ENCODE measurements around the gene COL5A1.
A peak's percentile ranks its signal among the peaks of the same experiment; 100 is the strongest.

Gene COL5A1

DNA sequence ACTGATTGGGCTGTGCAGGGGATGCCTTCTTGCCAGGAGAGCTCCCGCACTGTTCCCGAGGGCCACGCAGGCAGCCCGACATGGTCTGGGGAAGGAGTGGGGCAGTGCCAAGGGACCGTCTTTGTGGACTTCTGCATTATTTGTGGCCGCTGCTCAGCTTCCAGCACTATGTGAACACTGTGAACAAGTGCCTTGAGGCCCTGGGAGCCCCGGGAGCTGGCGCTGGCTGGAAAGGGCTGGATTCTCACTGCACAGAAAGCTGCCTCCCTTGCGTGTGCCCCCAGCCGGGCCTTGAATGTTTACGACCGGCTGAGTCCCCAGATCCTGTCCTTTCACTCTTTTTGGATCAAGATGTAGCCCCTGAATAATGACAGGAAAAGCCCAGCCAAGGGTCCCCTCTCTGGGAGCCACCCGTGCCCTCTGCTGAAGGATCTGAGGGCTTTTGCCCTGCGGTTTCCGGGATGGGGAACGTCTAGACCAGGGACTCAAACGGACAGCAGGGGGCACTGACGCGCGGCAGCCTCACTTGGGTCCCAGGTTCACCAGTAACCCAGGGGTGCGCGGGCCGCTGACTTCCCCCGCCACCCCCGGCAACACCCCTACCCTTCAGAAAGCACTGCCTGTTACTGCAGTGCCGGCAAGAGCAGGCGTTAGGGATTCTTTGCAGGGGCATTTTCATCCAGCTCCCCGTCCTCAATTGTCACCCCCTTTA is 140.1 kb downstream of the COL5A1 start:
- DNase-seq (ENCODE audit: extremely low read depth, low read depth), result no peak
- TF ChIP-seq, protein P1, sequence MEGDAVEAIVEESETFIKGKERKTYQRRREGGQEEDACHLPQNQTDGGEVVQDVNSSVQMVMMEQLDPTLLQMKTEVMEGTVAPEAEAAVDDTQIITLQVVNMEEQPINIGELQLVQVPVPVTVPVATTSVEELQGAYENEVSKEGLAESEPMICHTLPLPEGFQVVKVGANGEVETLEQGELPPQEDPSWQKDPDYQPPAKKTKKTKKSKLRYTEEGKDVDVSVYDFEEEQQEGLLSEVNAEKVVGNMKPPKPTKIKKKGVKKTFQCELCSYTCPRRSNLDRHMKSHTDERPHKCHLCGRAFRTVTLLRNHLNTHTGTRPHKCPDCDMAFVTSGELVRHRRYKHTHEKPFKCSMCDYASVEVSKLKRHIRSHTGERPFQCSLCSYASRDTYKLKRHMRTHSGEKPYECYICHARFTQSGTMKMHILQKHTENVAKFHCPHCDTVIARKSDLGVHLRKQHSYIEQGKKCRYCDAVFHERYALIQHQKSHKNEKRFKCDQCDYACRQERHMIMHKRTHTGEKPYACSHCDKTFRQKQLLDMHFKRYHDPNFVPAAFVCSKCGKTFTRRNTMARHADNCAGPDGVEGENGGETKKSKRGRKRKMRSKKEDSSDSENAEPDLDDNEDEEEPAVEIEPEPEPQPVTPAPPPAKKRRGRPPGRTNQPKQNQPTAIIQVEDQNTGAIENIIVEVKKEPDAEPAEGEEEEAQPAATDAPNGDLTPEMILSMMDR (IDR thresholded peaks at IDR 0.05; ENCODE audit: low read depth, low read length), result peak; percentile 30

DNA sequence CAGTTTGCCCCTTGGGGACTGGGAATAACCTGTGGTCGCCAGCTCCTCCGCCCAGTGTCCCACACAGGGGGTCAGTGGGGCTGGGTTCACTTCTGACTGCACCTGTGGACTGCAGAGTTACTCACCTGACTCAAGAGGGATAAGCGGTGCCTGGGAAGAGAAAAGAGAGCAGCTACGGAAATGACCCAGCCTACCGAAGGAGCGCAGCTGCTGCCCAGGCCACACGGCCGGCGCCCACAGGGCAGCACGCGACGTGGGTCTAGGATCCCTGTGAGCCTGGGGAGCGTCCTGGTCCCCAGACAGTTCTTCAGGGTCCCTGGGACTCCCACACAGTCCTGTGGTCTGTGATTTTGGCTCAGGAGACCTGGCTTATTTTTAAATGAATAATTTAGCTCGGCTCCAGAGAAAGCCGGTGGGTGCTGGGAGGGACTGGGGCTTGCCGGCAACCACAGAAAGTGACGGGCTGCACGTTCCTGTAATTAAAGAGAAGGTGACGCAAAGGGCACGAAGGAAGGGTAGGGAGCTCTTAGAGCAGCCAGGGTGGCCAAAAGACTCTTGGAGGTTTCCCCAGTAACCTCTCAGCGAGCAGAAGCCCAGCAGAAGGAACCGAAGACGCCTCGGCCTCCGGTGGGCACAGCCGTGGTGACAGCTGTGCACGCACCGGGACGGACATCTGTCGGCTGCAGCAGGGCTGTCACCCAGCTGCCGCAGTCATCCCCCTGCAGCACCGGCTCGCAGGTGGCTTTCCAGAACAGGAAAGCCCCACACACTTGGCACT is 141.5 kb downstream of the COL5A1 start:
- no peak for DNase-seq (ENCODE audit: extremely low read depth, low read depth)
- TF ChIP-seq, protein P1 (IDR thresholded peaks at IDR 0.05; ENCODE audit: low read depth, low read length), result no peak

DNA sequence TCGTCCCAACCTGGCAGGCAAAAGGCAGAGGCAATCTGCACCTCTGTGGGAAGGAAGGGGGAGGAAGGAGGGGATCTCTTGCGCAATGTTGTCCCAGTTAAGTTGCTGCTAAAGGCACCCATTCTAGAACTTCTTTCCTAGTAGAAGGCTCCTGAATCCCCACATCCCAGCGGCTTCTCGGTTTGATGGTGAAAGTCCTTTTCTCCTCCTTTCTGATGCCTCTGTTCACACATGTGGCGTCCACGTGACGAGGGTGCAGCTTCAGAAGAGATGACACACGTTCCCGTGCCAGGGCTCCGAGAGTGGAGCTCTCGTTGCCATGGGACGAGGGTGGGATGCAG is 142.1 kb downstream of the COL5A1 start:
- TF ChIP-seq, protein P1 (IDR thresholded peaks at IDR 0.05; ENCODE audit: low read depth, low read length), result no peak
- no peak for DNase-seq (ENCODE audit: extremely low read depth, low read depth)

DNA sequence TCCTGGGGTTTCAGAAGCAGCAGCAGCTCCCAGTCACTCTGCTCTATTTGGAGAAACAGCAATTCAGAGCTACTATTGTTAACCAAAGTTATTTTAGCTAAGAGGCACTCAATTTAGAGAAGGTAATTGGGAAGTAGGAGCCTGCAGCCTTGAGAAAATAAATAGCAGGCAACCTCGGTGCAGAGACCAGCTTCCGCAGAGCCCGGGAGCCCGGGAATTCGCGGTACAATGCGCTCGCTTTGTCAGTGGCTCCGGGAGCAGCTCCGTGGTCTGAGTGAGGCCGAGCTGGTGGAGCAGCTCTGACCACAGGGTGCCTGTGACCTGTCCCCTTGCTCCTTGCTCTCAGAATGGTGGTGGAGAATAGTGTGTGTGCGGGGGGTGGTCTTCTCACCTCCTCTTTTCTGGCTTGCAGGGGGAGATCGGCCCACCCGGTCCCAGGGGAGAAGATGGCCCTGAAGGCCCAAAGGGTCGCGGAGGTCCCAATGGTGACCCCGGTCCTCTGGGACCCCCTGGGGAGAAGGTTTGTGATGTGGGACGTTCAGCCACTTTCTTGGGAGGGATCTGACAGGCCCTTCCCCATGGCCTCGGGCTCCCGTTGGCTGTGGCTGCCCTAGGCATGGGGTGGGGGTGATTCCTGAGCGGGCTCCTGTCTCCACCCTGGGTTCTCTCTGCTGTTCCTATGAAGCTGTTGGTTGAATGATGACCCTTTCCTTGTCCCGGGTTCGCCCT is 143.1 kb downstream of the COL5A1 start:
- TF ChIP-seq, protein P1 (IDR thresholded peaks at IDR 0.05; ENCODE audit: low read depth, low read length), result no peak
- DNase-seq (ENCODE audit: extremely low read depth, low read depth), result no peak

DNA sequence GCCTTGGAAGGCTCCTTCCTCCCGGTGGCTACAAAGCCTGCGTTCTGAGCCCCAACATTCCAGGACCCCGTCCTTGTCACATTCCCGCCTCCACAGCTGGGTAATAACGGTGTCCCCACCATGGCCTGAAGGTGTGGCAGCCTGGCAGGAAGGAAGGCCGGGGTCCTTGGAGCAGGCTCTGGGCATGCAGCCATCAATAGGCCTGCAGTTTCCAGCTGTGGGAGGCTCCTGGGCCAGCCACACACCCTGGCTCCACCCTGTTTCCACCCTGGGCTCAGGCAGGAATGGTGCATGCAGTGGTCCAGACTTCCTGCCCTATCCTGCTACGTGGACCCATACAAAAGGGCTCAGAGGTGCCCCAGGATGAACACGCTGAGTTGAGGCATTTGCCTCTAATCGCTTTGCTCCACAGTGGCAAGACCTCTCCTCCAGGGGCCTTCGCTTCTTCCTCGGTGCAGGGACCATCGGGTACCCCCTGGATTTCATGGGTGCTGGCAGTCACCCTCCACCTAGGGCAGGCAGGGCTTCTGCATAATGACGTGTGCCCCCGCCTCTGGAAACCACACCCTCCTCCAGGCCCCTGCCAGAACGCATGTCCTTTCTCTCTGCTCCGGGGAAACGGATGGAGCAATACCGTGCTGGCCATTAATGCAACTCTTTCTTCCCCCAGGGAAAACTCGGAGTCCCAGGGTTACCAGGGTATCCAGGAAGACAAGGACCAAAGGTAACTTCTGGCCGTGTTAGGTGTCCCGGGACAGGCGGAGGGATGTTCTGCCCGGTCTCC is 143.9 kb downstream of the COL5A1 start:
- no peak for DNase-seq (ENCODE audit: extremely low read depth, low read depth)
- TF ChIP-seq, protein P1 (IDR thresholded peaks at IDR 0.05; ENCODE audit: low read depth, low read length), result no peak

DNA sequence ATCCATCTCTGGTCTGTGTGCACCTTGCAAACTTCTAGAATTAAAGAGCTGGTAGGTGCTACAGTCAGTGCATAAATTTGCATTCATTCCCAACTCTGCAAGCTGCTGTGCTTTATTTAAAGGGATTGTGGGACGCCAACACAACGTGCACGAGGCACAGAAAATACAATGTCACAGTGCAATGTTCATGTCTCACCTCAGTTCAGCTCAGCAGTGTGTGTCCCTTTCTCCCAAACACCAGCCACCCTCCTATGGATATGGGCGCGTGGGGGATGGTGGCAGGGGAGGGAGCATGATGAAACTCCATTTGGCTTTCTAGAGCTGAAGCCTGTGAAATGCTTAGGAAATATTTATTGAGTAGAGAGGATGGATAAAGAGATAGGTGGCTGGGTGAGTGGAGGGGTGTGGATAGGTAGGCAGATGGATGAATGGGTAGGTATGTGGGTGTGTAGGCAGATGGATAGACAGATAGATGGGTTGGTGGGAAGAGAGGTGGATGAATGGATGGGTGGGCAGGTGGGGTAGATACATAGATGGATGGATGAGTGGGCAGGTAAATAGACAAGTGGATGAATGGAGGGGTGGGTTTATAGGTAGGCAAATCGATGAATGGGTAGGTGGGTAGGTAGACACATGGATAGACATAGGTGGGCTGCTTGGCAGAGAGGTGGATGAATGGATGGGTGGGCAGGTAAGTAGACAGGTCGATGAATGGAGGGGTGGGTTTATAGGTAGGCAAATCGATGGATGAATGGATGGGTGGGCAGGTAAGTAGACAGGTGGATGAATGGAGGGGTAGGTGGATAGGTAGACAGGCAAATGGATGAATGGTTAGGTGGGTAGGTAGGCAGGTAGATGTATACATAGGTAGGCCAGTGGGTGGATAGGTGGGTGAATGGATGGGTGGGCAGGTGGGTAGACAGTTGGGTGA is 146.3 kb downstream of the COL5A1 start:
- no peak for DNase-seq (ENCODE audit: extremely low read depth, low read depth)
- TF ChIP-seq, protein P1 (IDR thresholded peaks at IDR 0.05; ENCODE audit: low read depth, low read length), result no peak

Measured in AG09319 (cell line).